ENCODE data around the gene PRRT3. TPM values are rescaled to one million over a fixed set of nuclear protein-coding genes. Genes with fewer than 3 reads are reported as not detected.

Gene PRRT3
- total and polyA plus RNA-seq, 2 of the 8 experiments (the other 6 are each of a cell fraction or from before 2014, with no cell fraction given) = 9.0 to 9.2 TPM

GRCh38 chr3:9917820-9918219, 34.4 kb downstream of the PRRT3 start:
- Histone ChIP-seq H3K36me3 (ENCODE audit: control insufficient read depth in 2 of 4, insufficient read depth in 4 of 4, low read length in 3 of 4) (no peaks in the 10 kb centered on the region), H2BK20ac (ENCODE audit: low read length) (no peak overlapping the region), H4K5ac (ENCODE audit: insufficient read length, low read depth, low read length) (no peak overlapping the region), H3K79me1 (ENCODE audit: low read depth, low read length) (no peaks in the 10 kb centered on the region), H3K9me3 (ENCODE audit: insufficient read depth in 2 of 2, low read depth in 1 of 2, low read length in 1 of 2) (no peaks in the 10 kb centered on the region), H3K27me3 (replicated peaks in 1 of 4; ENCODE audit: control insufficient read depth in 3 of 4, extremely low read depth in 1 of 4, insufficient read depth in 3 of 4, low read length in 3 of 4) (peaks cover 0 to 18% (median 10%) of the 10 kb centered on the region in 4 experiments; a peak in 5 of 7 replicates), H2BK5ac (ENCODE audit: low read depth, low read length) (no peak overlapping the region), H3K4me2 (ENCODE audit: insufficient read depth in 1 of 2, low read depth in 2 of 2, low read length in 2 of 2) (peak overlapping the region in 1 of 2 experiments; percentile 74; a peak in 1 of 4 replicates), H3K79me2 (ENCODE audit: control insufficient read depth in 1 of 2, insufficient read depth in 2 of 2, low read length in 2 of 2) (no peaks in the 10 kb centered on the region), H2BK120ac (replicated peaks; ENCODE audit: low read depth, low read length) (no peak overlapping the region), H3K23ac (ENCODE audit: insufficient read length) (no peak overlapping the region), H3K23me2 (ENCODE audit: low read depth, low read length) (peaks cover 10% of the 10 kb centered on the region; the same call in 1 of the 2 replicates), H3K4ac (replicated peaks; ENCODE audit: insufficient read length, low read depth, low read length) (peak overlapping the region; percentile 58), H3K27ac (ENCODE audit: low read depth, low read length) (no peak overlapping the region), H3K18ac (ENCODE audit: extremely low read depth, low read length) (no peak overlapping the region), H3K56ac (replicated peaks; ENCODE audit: insufficient read length, low read depth, low read length) (no peak overlapping the region), H3K4me1 (replicated peaks in 1 of 4; ENCODE audit: control insufficient read depth in 3 of 4, insufficient read depth in 4 of 4, low read length in 3 of 4) (peaks cover 0 to 20% (median 17%) of the 10 kb centered on the region in 4 experiments; a peak in 6 of 7 replicates), H2BK15ac (ENCODE audit: low read length) (no peak overlapping the region; the same call in 1 of the 2 replicates), H2BK12ac (ENCODE audit: low read depth, low read length) (no peak overlapping the region), H2AFZ (ENCODE audit: low read length) (no peak overlapping the region), H2AK5ac (ENCODE audit: low read depth, low read length) (peak overlapping the region; percentile 77; the same call in 1 of the 2 replicates), H3K4me3 (ENCODE audit: extremely low read depth in 1 of 4, insufficient read depth in 2 of 4, low read depth in 3 of 4, low read length in 4 of 4) (no peak overlapping the region), H4K8ac (ENCODE audit: extremely low read depth, insufficient read depth, low read length) (no peak overlapping the region; the same call in 1 of the 2 replicates), H3K9ac (replicated peaks in 1 of 4; ENCODE audit: extremely low read depth in 1 of 4, low read depth in 3 of 4, low read length in 3 of 4) (no peak overlapping the region), H4K20me1 (replicated peaks in 1 of 2; ENCODE audit: control insufficient read depth in 1 of 2, insufficient read depth in 2 of 2, low read length in 2 of 2) (no peaks in the 10 kb centered on the region), H4K91ac (replicated peaks; ENCODE audit: insufficient read length, low read length) (no peak overlapping the region), H3K14ac (ENCODE audit: insufficient read length) (no peak overlapping the region)
- FAIRE-seq (no peak), DNase-seq (ENCODE audit: low read depth in 1 of 2, low spot score in 2 of 2) (no peak)
- POLR2A ChIA-PET (ENCODE audit: partially characterized antibody) = interaction anchor here (0.8 to 1.3 kb wide), 4 partner anchors 11 to 26 kb away, joined by 3 to 4 read pairs (median 4); no protein-coding TSS in a partner anchor
- CTCF ChIA-PET (ENCODE audit: partially characterized antibody) = interaction anchor here (0.6 to 9.1 kb wide), 5 partner anchors 13 to 90 kb away, joined by 3 to 76 read pairs (median 3); partner anchors contain the start of genes CRELD1 and IL17RE
- TF ChIP-seq YY1 (IDR thresholded peaks at IDR 0.05; ENCODE audit: low read depth, low read length) = no peak
- no peak for TF ChIP-seq POLR2AphosphoS5 (IDR thresholded peaks at IDR 0.05; ENCODE audit: low read depth, low read length)
- no peak for TF ChIP-seq TAF7 (optimal IDR thresholded peaks at IDR 0.05; ENCODE audit: borderline replicate concordance, low read depth, low read length)
- no peak for TF ChIP-seq TBP (IDR thresholded peaks at IDR 0.05; ENCODE audit: low read depth, low read length)
- no peak for TF ChIP-seq TEAD4 (IDR thresholded peaks at IDR 0.05; ENCODE audit: low read depth, low read length)
- TF ChIP-seq JUND (IDR thresholded peaks at IDR 0.05; ENCODE audit: low read length) = no peak
- no peak for TF ChIP-seq SUZ12 (IDR thresholded peaks at IDR 0.05; ENCODE audit: low read length)
- WGBS, 2 experiments (ENCODE audit: extremely low coverage in 1 of 2, insufficient coverage in 1 of 2, insufficient read length in 1 of 2, insufficient replicate concordance in 2 of 2, low coverage in 1 of 2, low lambda C conversion rate in 2 of 2, missing lambda C conversion rate in 1 of 2) = 99% methylated on average over 10 of the region's 10 CpGs; no CpG with 5 or more reads in 1 of the 2 experiments

All from H1 (cell line).